Measurements from ENCODE around the gene CARMIL3. TPM values are rescaled to one million over a fixed set of nuclear protein-coding genes. Genes with fewer than 3 reads are reported as not detected.

Gene CARMIL3
- total RNA-seq, 2 donors from 2014 or later, result 0.59 to 3.9 TPM

GRCh38 chr14:24098229-24098926 is 46.6 kb downstream of the CARMIL3 start:
- no peak for TF ChIP-seq POLR2AphosphoS5 (IDR thresholded peaks at IDR 0.05)
- Histone ChIP-seq H3K27me3 (replicated peaks; ENCODE audit: insufficient read depth) (no peaks in the 10 kb centered on the region), H3K27ac (no peak overlapping the region), H3K36me3 (no peaks in the 10 kb centered on the region), H3K9me3 (no peaks in the 10 kb centered on the region), H3K4me1 (replicated peaks) (no peaks in the 10 kb centered on the region), H3K4me3 (no peak overlapping the region)
- 96% methylated on average over 15 of the region's 16 CpGs for WGBS
- intact Hi-C loops (cut with DNase I), result no loop called here
- DNase-seq (ENCODE audit: low spot score), result no peak

- Histone ChIP-seq H3K4me1 (replicated peaks) (no peaks in the 10 kb centered on the region), H3K9me3 (no peaks in the 10 kb centered on the region), H3K4me3 (no peak overlapping the region), H3K27me3 (replicated peaks; ENCODE audit: insufficient read depth) (no peaks in the 10 kb centered on the region), H3K36me3 (no peaks in the 10 kb centered on the region), H3K27ac (no peak overlapping the region)
- TF ChIP-seq CTCF (IDR thresholded peaks at IDR 0.05), result no peak
- no peak for TF ChIP-seq POLR2A (IDR thresholded peaks at IDR 0.05)
- intact Hi-C loops (cut with DNase I), result no loop called here
- DNase-seq (ENCODE audit: low spot score), result no peak
- WGBS, result 91% methylated on average over 17 of the region's 17 CpGs
Observed at GRCh38 chr14:24098927-24099813, 47.4 kb downstream of the CARMIL3 start.

GRCh38 chr14:24100197-24100981 is 48.6 kb downstream of the CARMIL3 start:
- H3K9me3 ChIP-seq, result no peaks in the 10 kb centered on the region
- no peaks in the 10 kb centered on the region for H3K27me3 ChIP-seq (replicated peaks; ENCODE audit: insufficient read depth)
- 81% methylated on average over 4 of the region's 4 CpGs for WGBS
- intact Hi-C loops (cut with DNase I), result no loop called here
- TF ChIP-seq CTCF (IDR thresholded peaks at IDR 0.05) (no peak), POLR2A (IDR thresholded peaks at IDR 0.05) (no peak), POLR2AphosphoS5 (IDR thresholded peaks at IDR 0.05) (no peak)
- no peak overlapping the region for H3K4me3 ChIP-seq
- H3K36me3 ChIP-seq, result no peaks in the 10 kb centered on the region
- no peaks in the 10 kb centered on the region for H3K4me1 ChIP-seq (replicated peaks)
- no peak overlapping the region for H3K27ac ChIP-seq
- DNase-seq (ENCODE audit: low spot score), result no peak

GRCh38 chr14:24100982-24101494 is 49.2 kb downstream of the CARMIL3 start:
- Histone ChIP-seq H3K27me3 (replicated peaks; ENCODE audit: insufficient read depth) (no peaks in the 10 kb centered on the region), H3K4me1 (replicated peaks) (no peaks in the 10 kb centered on the region), H3K36me3 (no peaks in the 10 kb centered on the region), H3K4me3 (no peak overlapping the region), H3K27ac (no peak overlapping the region), H3K9me3 (no peaks in the 10 kb centered on the region)
- intact Hi-C loops (cut with DNase I), result no loop called here
- DNase-seq (ENCODE audit: low spot score), result no peak
- no peak for TF ChIP-seq POLR2AphosphoS5 (IDR thresholded peaks at IDR 0.05)
- TF ChIP-seq CTCF (IDR thresholded peaks at IDR 0.05), result no peak
- TF ChIP-seq POLR2A (IDR thresholded peaks at IDR 0.05), result no peak
- WGBS, result 85% methylated on average over 3 of the region's 3 CpGs

Measured in prostate gland (tissue), 2 donors.